Keratinocyte (primary cell): ENCODE results near the gene TCF23. TPM values are rescaled to one million over a fixed set of nuclear protein-coding genes. Genes with fewer than 3 reads are reported as not detected.
"Not testable (repeated sequence)": the region's sequence is repeated elsewhere in the genome, so short reads cannot be mapped to it uniquely, and the experiment has no call there.

ENCODE experiments used
- DNase-seq: peaks from one replicate; pipeline ENCODE4 v3.0.0-alpha.2; 2011; ENCODE audit warnings: low read depth, missing footprints, low spot score
- FAIRE-seq: peaks from 2 replicates; lab custom pipeline; 2011; peaks lifted over from hg19 to GRCh38; lab: Jason Lieb, UNC
- H2AFZ ChIP-seq: 2 replicates; pipeline ENCODE4 v1.6.0; 2012; ENCODE audit warnings: low read length, control low read depth, inconsistent platforms; ENCODE audit not compliant: control insufficient read depth
- H3K27ac ChIP-seq: 2 replicates; pipeline ENCODE4 v1.5.1; 2011; ENCODE audit warnings: low read length; ENCODE audit not compliant: control insufficient read depth, insufficient read depth
- H3K27me3 ChIP-seq: 3 replicates; pipeline ENCODE4 v1.6.0; 2011; ENCODE audit warnings: low read length; ENCODE audit not compliant: control insufficient read depth, insufficient read depth; ENCODE audit errors: extremely low read depth
- H3K36me3 ChIP-seq, 2 experiments: 2 replicates in 1 of 2; 3 replicates in 1 of 2; pipeline ENCODE4 v1.5.1; 2011; ENCODE audit warnings: low read length in 2 of 2, mild to moderate bottlenecking in 1 of 2; ENCODE audit not compliant: control insufficient read depth in 2 of 2, insufficient read depth in 2 of 2; ENCODE audit errors: extremely low read depth in 1 of 2
- H3K4me1 ChIP-seq: 3 replicates; pipeline ENCODE4 v1.5.1; 2011; ENCODE audit warnings: low read length; ENCODE audit not compliant: control insufficient read depth, insufficient read depth; ENCODE audit errors: extremely low read depth
- H3K4me2 ChIP-seq: 3 replicates; pipeline ENCODE4 v1.6.0; 2011; ENCODE audit warnings: low read depth, low read length; ENCODE audit not compliant: control insufficient read depth, insufficient read depth; ENCODE audit errors: extremely low read depth
- H3K4me3 ChIP-seq, 3 experiments: fragments of 200-600 bp in 1 of 3; sonication (generic) in 1 of 3; 2 replicates in 2 of 3; 3 replicates in 1 of 3; pipeline ENCODE4 v1.5.1; 2011 to 2016; ENCODE audit warnings: low read length in 3 of 3, mild to moderate bottlenecking in 3 of 3, control low read depth in 2 of 3, inconsistent platforms in 1 of 3, low read depth in 1 of 3, mixed read lengths in 1 of 3, mixed run types in 1 of 3, moderate library complexity in 1 of 3; ENCODE audit not compliant: control insufficient read depth in 2 of 3, insufficient read depth in 2 of 3; ENCODE audit errors: extremely low read depth in 1 of 3
- H3K79me2 ChIP-seq: 2 replicates; pipeline ENCODE4 v1.6.0; 2012; ENCODE audit warnings: low read length; ENCODE audit not compliant: control insufficient read depth, insufficient read depth
- H3K9ac ChIP-seq: 3 replicates; pipeline ENCODE4 v1.6.0; 2011; ENCODE audit warnings: low read length; ENCODE audit not compliant: control insufficient read depth, insufficient read depth; ENCODE audit errors: extremely low read depth
- H3K9me1 ChIP-seq: 3 replicates; pipeline ENCODE4 v1.6.0; 2011; ENCODE audit warnings: low read length; ENCODE audit not compliant: control insufficient read depth, insufficient read depth; ENCODE audit errors: extremely low read depth
- H3K9me3 ChIP-seq: 2 replicates; pipeline ENCODE4 v1.5.1; 2012; ENCODE audit warnings: low read depth, low read length; ENCODE audit not compliant: control insufficient read depth
- H4K20me1 ChIP-seq: 3 replicates; pipeline ENCODE4 v1.6.0; 2011; ENCODE audit warnings: low read length; ENCODE audit not compliant: control insufficient read depth, insufficient read depth; ENCODE audit errors: extremely low read depth
- EZH2 ChIP-seq: IDR thresholded peaks from one replicate; pipeline ENCODE4 v1.6.1; 2012; ENCODE audit warnings: inconsistent platforms, mild to moderate bottlenecking, low read length, moderate library complexity
- dilution Hi-C: fragments of 300-500 bp; cut with MboI; formaldehyde crosslinking; loops from one replicate; pipeline ENCODE4 v1.7.0; 2020; ENCODE audit warnings: low sequenced_read_pairs; ENCODE audit not compliant: extremely low pct_ligation_motif_present
- polyA plus RNA-seq, 5 experiments: library from polyadenylated mRNA; depleted of rRNA in 3 of 5; stranded (reverse) in 3 of 5; stranded (forward) in 1 of 5; unstranded in 1 of 5; fragments of >200 nt; gene quantifications; 1 replicate in 1 of 5; 2 replicates in 3 of 5; 3 replicates in 1 of 5; pipeline versions ENCODE4 v1.2.1 to v1.2.3, GENCODE V29; 2011 to 2012; ENCODE audit warnings: missing spikeins in 2 of 5, low read depth in 1 of 5, low replicate concordance in 1 of 5
- TF ChIP-seq, protein P1 (sequence below), 3 experiments: IDR thresholded peaks in 1 of 3; conservative IDR thresholded peaks in 1 of 3; optimal IDR thresholded peaks in 1 of 3; 2 replicates in 2 of 3; 3 replicates in 1 of 3; pipeline versions ENCODE3 to v1.5.1; 2011; ENCODE audit warnings: low read length in 3 of 3, mild to moderate bottlenecking in 3 of 3, moderate library complexity in 2 of 3, control low read depth in 1 of 3, inconsistent platforms in 1 of 3; ENCODE audit not compliant: insufficient read depth in 2 of 3; ENCODE audit errors: extremely low read depth in 1 of 3

The TCF23 gene
- polyA plus RNA-seq, 1 donor (not counting 4 experiments of a cell fraction or from before 2014, with no cell fraction given) = not detected

DNA sequence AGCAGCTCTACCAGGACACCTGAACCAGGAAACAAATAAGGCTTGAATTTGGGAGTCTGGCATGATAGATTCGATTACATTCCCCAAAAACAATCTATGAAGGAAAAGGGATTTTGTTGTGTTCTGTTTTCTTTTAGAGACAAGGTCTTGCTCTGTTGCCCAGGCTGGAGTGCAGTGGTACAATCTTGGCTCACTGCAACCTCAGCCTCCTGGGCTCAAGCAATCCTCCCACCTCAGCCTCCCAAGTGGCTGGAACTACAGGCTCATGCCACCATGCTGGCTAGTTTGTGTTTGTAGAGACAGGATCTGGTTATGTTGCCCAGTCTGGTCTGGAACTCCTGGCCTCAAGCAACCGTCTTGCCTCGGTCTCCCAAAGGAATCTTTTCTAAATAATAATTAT is 49.3 kb downstream of the TCF23 start:
- H3K9ac ChIP-seq, H3K27ac ChIP-seq, H2AFZ ChIP-seq, H3K79me2 ChIP-seq, H3K4me2 ChIP-seq, H3K4me3 ChIP-seq, DNase-seq, H3K9me3 ChIP-seq, H3K27me3 ChIP-seq, H3K9me1 ChIP-seq, FAIRE-seq, H4K20me1 ChIP-seq, dilution Hi-C loops, H3K4me1 ChIP-seq: not testable (repeated sequence)
- H3K36me3 ChIP-seq = peaks cover 8 to 15% of the 10 kb centered on the region in 2 experiments

DNA sequence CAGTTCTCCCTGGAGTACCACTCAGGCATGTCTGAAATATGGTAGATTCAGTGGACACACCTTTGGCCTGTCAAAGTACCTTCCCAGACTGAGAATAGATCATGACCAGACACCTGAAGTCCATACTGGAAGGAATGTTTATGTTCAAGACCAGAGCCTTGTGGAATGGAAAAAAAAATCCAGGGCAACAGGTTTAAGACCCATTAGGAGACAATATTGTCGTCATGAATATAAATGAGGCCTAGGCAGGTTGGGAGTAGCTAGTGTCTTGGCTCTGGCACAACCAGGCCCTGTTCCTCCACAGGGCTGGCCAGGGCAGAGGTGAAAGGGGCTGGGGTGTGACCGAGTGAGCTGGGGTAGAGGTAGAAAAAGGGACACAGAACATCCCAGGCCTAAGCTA is 49.8 kb downstream of the TCF23 start:
- dilution Hi-C loops = no loop called here
- no peak for FAIRE-seq

DNA sequence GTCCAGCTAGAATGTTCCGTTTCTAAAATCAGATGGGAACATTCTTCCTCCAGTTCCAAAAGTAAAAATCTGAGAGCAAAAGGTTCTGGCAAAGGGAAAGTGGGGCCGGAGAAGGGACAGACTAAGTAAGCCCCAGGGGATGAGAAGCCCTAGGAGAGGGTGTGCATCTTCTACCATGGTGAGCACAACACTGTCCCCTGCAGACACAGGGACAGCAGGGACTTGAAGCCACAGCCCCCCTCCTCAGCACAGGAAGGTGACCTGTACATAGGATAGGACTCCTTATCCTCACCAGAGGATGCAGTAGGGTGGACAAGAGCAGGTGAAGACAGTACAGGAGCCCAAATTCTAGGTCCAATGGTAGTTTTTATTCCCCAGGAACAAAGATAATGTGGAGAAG is 50.4 kb downstream of the TCF23 start:
- no peak for TF ChIP-seq EZH2
- TF ChIP-seq, protein P1, sequence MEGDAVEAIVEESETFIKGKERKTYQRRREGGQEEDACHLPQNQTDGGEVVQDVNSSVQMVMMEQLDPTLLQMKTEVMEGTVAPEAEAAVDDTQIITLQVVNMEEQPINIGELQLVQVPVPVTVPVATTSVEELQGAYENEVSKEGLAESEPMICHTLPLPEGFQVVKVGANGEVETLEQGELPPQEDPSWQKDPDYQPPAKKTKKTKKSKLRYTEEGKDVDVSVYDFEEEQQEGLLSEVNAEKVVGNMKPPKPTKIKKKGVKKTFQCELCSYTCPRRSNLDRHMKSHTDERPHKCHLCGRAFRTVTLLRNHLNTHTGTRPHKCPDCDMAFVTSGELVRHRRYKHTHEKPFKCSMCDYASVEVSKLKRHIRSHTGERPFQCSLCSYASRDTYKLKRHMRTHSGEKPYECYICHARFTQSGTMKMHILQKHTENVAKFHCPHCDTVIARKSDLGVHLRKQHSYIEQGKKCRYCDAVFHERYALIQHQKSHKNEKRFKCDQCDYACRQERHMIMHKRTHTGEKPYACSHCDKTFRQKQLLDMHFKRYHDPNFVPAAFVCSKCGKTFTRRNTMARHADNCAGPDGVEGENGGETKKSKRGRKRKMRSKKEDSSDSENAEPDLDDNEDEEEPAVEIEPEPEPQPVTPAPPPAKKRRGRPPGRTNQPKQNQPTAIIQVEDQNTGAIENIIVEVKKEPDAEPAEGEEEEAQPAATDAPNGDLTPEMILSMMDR (optimal IDR thresholded peaks at IDR 0.05 in 1 of 3, IDR thresholded peaks at IDR 0.05 in 1 of 3, conservative IDR thresholded peaks at IDR 0.05 in 1 of 3; ENCODE audit: extremely low read depth in 1 of 3, insufficient read depth in 2 of 3, low read length in 3 of 3) = no peak
- no peaks in the 10 kb centered on the region for H4K20me1 ChIP-seq
- peaks cover 3% of the 10 kb centered on the region for H3K4me1 ChIP-seq
- H3K4me3 ChIP-seq = no peak overlapping the region
- DNase-seq (no peak), FAIRE-seq (no peak)
- no peak overlapping the region for H3K27ac ChIP-seq
- no peaks in the 10 kb centered on the region for H3K79me2 ChIP-seq
- H3K27me3 ChIP-seq = no peaks in the 10 kb centered on the region
- dilution Hi-C loops = no loop called here
- H3K9ac ChIP-seq = no peak overlapping the region
- H3K4me2 ChIP-seq = no peak overlapping the region
- H3K9me3 ChIP-seq = no peaks in the 10 kb centered on the region
- H3K36me3 ChIP-seq = peaks cover 15 to 24% of the 10 kb centered on the region in 2 experiments
- H3K9me1 ChIP-seq = no peaks in the 10 kb centered on the region
- no peak overlapping the region for H2AFZ ChIP-seq

More for the DNA sequence above, 49.8 kb downstream of the TCF23 start:
- H3K9me1 ChIP-seq = no peaks in the 10 kb centered on the region
- H3K4me2 ChIP-seq = no peak overlapping the region
- no peak overlapping the region for H3K4me3 ChIP-seq
- no peak for DNase-seq
- peaks cover 3% of the 10 kb centered on the region for H3K4me1 ChIP-seq
- no peak overlapping the region for H2AFZ ChIP-seq
- H3K36me3 ChIP-seq = peaks cover 10 to 17% of the 10 kb centered on the region in 2 experiments
- no peaks in the 10 kb centered on the region for H4K20me1 ChIP-seq
- H3K9ac ChIP-seq = no peak overlapping the region
- no peaks in the 10 kb centered on the region for H3K9me3 ChIP-seq
- H3K79me2 ChIP-seq = no peaks in the 10 kb centered on the region
- TF ChIP-seq, protein P1 (optimal IDR thresholded peaks at IDR 0.05 in 1 of 3, IDR thresholded peaks at IDR 0.05 in 1 of 3, conservative IDR thresholded peaks at IDR 0.05 in 1 of 3; ENCODE audit: extremely low read depth in 1 of 3, insufficient read depth in 2 of 3, low read length in 3 of 3) = no peak
- no peak for TF ChIP-seq EZH2
- H3K27me3 ChIP-seq = no peaks in the 10 kb centered on the region
- H3K27ac ChIP-seq = no peak overlapping the region
